PC-9 (cell line): Measurements from ENCODE around the gene BMP5. TPM values are rescaled to one million over a fixed set of nuclear protein-coding genes. Genes with fewer than 3 reads are reported as not detected.

Experiments
- BruUV-seq: library from RNA; stranded (reverse); fragments of 400-500 nt; replicated peaks from 2 replicates; lab custom pipeline; 2021; lab: Mats Ljungman, UMichigan
- CTCF ChIA-PET: fragments of 300-600 bp; sonication (Branson Sonifier 250); formaldehyde crosslinking; loops from one replicate; lab custom pipeline; 2022; ENCODE audit warnings: antibody characterized with exemption; lab: Charles Lee
- POLR2A ChIA-PET: fragments of 300-600 bp; sonication (Branson Sonifier 250); formaldehyde crosslinking; loops from one replicate; lab custom pipeline; 2022; ENCODE audit warnings: antibody characterized with exemption; ENCODE audit not compliant: unreplicated experiment; lab: Charles Lee
- DNase-seq, 2 experiments: peaks; one replicate each; pipeline versions ENCODE4 v3.0.0 to v3.0.0-alpha.2; 2015 to 2022; ENCODE audit warnings: mixed read lengths in 1 of 2
- H2AFZ ChIP-seq: fragments of 200-600 bp; sonication (generic); 2 replicates; pipeline ENCODE4 v1.8.1; 2017; ENCODE audit warnings: antibody characterized with exemption
- H3F3A ChIP-seq: fragments of 200-600 bp; sonication (generic); 2 replicates; pipeline ENCODE4 v1.8.1; 2017; ENCODE audit warnings: antibody characterized with exemption, mild to moderate bottlenecking, low read depth; ENCODE audit not compliant: insufficient read depth
- H3K27ac ChIP-seq: fragments of 200-600 bp; sonication (generic); 2 replicates; pipeline ENCODE4 v1.6.1; 2016; ENCODE audit warnings: mixed run types
- H3K27me3 ChIP-seq: fragments of 200-600 bp; sonication (generic); 2 replicates; pipeline ENCODE4 v1.6.1; 2016; ENCODE audit warnings: low read depth, mixed run types; ENCODE audit not compliant: insufficient read depth
- H3K36me3 ChIP-seq: fragments of 200-600 bp; sonication (generic); 2 replicates; pipeline ENCODE4 v1.6.1; 2016; ENCODE audit warnings: low read depth, mixed run types
- H3K4me1 ChIP-seq: fragments of 200-600 bp; sonication (generic); replicated peaks from 2 replicates; pipeline ENCODE4 v1.6.1; 2016; ENCODE audit warnings: mixed run types; ENCODE audit not compliant: insufficient read depth
- H3K4me2 ChIP-seq: fragments of 200-600 bp; sonication (generic); 2 replicates; pipeline ENCODE4 v1.6.1; 2017; ENCODE audit warnings: mixed run types
- H3K4me3 ChIP-seq: fragments of 200-600 bp; sonication (generic); 2 replicates; pipeline ENCODE4 v1.6.1; 2016; ENCODE audit warnings: mixed run types
- H3K79me2 ChIP-seq: fragments of 200-600 bp; sonication (generic); 2 replicates; pipeline ENCODE4 v1.6.1; 2017; ENCODE audit warnings: low read depth, mixed run types
- H3K9me2 ChIP-seq: fragments of 200-600 bp; sonication (generic); 2 replicates; pipeline ENCODE4 v1.8.1; 2017; ENCODE audit warnings: mild to moderate bottlenecking; ENCODE audit not compliant: insufficient read depth
- H3K9me3 ChIP-seq: fragments of 200-600 bp; sonication (generic); 2 replicates; pipeline ENCODE4 v1.8.1; 2016; ENCODE audit warnings: low read depth; ENCODE audit not compliant: insufficient read depth
- H4K20me1 ChIP-seq: fragments of 200-600 bp; sonication (generic); 2 replicates; pipeline ENCODE4 v1.8.1; 2017; ENCODE audit not compliant: insufficient read depth
- EZH2 ChIP-seq: fragments of 200-600 bp; sonication (generic); IDR thresholded peaks from 2 replicates; pipeline ENCODE4 v1.8.0; 2017; ENCODE audit warnings: antibody characterized with exemption, low read depth
- intact Hi-C: fragments of 100-400 bp; cut with micrococcal nuclease; formaldehyde crosslinking; loops from one replicate; pipeline ENCODE4 v1.10.0; 2022; ENCODE audit not compliant: unreplicated experiment
- total RNA-seq: library from RNA; stranded (reverse); gene quantifications from 2 replicates; pipeline ENCODE4 v1.2.3, GENCODE V29; 2021
- TF ChIP-seq, protein P1 (sequence below): fragments of 200-600 bp; sonication (generic); conservative IDR thresholded peaks from 2 replicates; pipeline ENCODE4 v1.6.1; 2017; ENCODE audit warnings: mixed run types, antibody characterized with exemption, mild to moderate bottlenecking, moderate library complexity

Gene BMP5
- total RNA-seq, 1 experiment from 2014 or later, result 0.20 TPM

DNA sequence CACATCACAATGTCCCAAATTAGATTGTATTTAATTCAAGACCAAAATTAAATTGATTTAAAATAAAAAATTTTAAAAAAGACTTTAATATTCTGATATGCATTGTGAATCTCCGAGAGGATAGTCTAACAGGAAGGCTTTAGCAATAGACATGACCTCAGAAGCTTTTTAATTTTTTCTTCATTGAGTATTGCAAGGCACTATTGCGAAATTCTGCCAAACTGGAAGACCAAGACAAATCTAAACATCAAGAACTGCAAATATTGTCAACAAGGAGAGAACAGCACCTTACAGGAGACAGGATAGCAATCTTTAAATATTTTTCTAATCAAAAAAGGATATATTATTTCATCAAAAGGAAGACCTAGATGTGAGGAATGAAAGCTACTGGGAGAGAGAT, 56.9 kb downstream of the BMP5 start:
- no peak for DNase-seq
- CTCF ChIA-PET, result no interaction called here
- intact Hi-C loops, result no loop called here
- Histone ChIP-seq H3F3A (no peaks in the 10 kb centered on the region), H3K27ac (no peak overlapping the region), H2AFZ (no peak overlapping the region), H4K20me1 (no peaks in the 10 kb centered on the region), H3K36me3 (no peaks in the 10 kb centered on the region), H3K9me3 (no peaks in the 10 kb centered on the region), H3K79me2 (no peaks in the 10 kb centered on the region), H3K4me3 (no peak overlapping the region), H3K9me2 (no peaks in the 10 kb centered on the region; the same call in 1 of the 2 replicates), H3K4me2 (no peak overlapping the region), H3K27me3 (no peaks in the 10 kb centered on the region), H3K4me1 (no peaks in the 10 kb centered on the region)
- POLR2A ChIA-PET, result no interaction called here
- TF ChIP-seq EZH2, result no peak
- TF ChIP-seq, protein P1, sequence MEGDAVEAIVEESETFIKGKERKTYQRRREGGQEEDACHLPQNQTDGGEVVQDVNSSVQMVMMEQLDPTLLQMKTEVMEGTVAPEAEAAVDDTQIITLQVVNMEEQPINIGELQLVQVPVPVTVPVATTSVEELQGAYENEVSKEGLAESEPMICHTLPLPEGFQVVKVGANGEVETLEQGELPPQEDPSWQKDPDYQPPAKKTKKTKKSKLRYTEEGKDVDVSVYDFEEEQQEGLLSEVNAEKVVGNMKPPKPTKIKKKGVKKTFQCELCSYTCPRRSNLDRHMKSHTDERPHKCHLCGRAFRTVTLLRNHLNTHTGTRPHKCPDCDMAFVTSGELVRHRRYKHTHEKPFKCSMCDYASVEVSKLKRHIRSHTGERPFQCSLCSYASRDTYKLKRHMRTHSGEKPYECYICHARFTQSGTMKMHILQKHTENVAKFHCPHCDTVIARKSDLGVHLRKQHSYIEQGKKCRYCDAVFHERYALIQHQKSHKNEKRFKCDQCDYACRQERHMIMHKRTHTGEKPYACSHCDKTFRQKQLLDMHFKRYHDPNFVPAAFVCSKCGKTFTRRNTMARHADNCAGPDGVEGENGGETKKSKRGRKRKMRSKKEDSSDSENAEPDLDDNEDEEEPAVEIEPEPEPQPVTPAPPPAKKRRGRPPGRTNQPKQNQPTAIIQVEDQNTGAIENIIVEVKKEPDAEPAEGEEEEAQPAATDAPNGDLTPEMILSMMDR, result no peak
- BruUV-seq, result no TSS peak

DNA sequence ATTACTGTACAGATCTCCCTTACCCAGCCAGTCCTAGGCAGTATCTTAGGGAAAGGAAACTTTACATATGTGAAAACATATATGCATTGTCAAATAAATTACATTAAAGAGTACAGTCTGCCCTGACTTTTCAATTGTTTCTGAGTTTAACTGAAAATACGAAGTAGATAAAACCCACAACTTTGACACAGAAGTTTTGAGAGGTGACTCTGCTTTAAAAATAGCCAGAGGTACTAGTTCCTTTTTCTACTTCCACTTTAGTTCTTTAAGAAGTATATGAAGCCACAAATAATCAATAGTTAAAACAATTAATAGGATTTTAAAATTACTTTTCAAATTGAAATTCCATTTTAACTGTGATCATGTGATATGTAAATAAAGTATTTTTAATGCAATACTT, 62.9 kb downstream of the BMP5 start:
- intact Hi-C loops, result no loop called here
- Histone ChIP-seq H3K36me3 (no peaks in the 10 kb centered on the region), H2AFZ (no peak overlapping the region), H3K9me3 (no peaks in the 10 kb centered on the region), H3K79me2 (no peaks in the 10 kb centered on the region), H3K4me2 (no peak overlapping the region), H3K4me3 (no peak overlapping the region), H3F3A (no peaks in the 10 kb centered on the region), H3K27ac (no peak overlapping the region), H3K27me3 (no peaks in the 10 kb centered on the region), H4K20me1 (no peaks in the 10 kb centered on the region), H3K9me2 (no peaks in the 10 kb centered on the region), H3K4me1 (no peaks in the 10 kb centered on the region)
- ChIA-PET POLR2A (no interaction called here), CTCF (no interaction called here)
- no TSS peak for BruUV-seq
- no peak for TF ChIP-seq EZH2
- TF ChIP-seq, protein P1, result no peak
- DNase-seq, result peak in 1 of 2 experiments; percentile 28

DNA sequence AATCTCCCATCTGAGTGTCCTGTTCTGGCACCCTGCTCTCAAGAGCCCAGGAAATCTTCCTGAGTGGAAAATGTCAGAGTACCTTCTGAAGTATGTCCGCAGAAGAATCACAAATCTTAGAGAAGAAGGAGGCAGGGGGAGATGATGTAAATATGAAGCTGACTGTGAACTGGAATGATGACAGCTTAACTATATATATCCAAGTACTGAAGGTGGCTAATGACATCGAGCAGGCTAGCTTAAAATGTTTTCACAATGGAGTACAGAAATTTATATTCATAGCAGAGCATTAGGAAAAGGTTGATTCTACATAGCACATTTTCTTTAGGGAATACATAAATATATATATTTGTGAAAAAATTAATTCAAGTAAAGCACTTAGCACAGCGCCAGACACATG, 64.3 kb downstream of the BMP5 start:
- H3K79me2 ChIP-seq, result no peaks in the 10 kb centered on the region
- TF ChIP-seq, protein P1, result no peak
- no peak for TF ChIP-seq EZH2
- CTCF ChIA-PET, result no interaction called here
- no peaks in the 10 kb centered on the region for H3K4me1 ChIP-seq
- H2AFZ ChIP-seq, result no peak overlapping the region; the same call in 1 of the 2 replicates
- BruUV-seq, result no TSS peak
- H4K20me1 ChIP-seq, result no peaks in the 10 kb centered on the region
- no peak overlapping the region for H3K4me3 ChIP-seq
- no peaks in the 10 kb centered on the region for H3K9me3 ChIP-seq
- H3F3A ChIP-seq, result no peaks in the 10 kb centered on the region
- POLR2A ChIA-PET, result no interaction called here
- no peak overlapping the region for H3K4me2 ChIP-seq
- no peaks in the 10 kb centered on the region for H3K9me2 ChIP-seq
- no peak for DNase-seq
- no peaks in the 10 kb centered on the region for H3K27me3 ChIP-seq
- no peak overlapping the region for H3K27ac ChIP-seq
- intact Hi-C loops, result no loop called here
- H3K36me3 ChIP-seq, result no peaks in the 10 kb centered on the region
